Measurements from ENCODE around the gene RYR1.
"Not testable (repeated sequence)": the region's sequence is repeated elsewhere in the genome, so short reads cannot be mapped to it uniquely, and the experiment has no call there.

DNA sequence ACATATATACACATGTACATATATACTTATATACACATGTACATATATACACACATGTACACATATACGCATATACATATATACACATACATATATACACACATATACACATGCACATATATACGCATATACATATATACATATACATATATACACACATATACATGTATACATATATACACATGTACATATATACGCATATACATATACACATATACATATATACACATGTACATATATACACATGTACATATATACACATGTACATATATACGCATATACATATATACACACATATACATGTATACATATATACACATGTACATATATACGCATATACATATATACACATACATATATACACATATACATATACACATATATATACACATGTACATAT lies 169.4 kb downstream of the RYR1 start:
- TF ChIP-seq TAF1 (IDR thresholded peaks at IDR 0.05; ENCODE audit: borderline replicate concordance, low read depth, low read length); CBFB (IDR thresholded peaks at IDR 0.05; ENCODE audit: low read depth); RAD21 (IDR thresholded peaks at IDR 0.05; ENCODE audit: insufficient read depth, low read depth, low read length); MEF2B (IDR thresholded peaks at IDR 0.05; ENCODE audit: partially characterized antibody, poor library complexity, severe bottlenecking); TBL1XR1 (IDR thresholded peaks at IDR 0.05; ENCODE audit: low read depth, low read length); NFIC (IDR thresholded peaks at IDR 0.05; ENCODE audit: low read depth, low read length); POLR2A (IDR thresholded peaks at IDR 0.05; ENCODE audit: low read depth, low read length); POLR2AphosphoS5 (IDR thresholded peaks at IDR 0.05; ENCODE audit: low read length); NR2C2 (IDR thresholded peaks at IDR 0.05; ENCODE audit: borderline replicate concordance, control insufficient read depth, insufficient read length, low read depth); TARDBP (IDR thresholded peaks at IDR 0.05; ENCODE audit: borderline replicate concordance); HDAC6 (IDR thresholded peaks at IDR 0.05; ENCODE audit: unreplicated experiment): not testable (repeated sequence)
- TF ChIP-seq, protein P1, sequence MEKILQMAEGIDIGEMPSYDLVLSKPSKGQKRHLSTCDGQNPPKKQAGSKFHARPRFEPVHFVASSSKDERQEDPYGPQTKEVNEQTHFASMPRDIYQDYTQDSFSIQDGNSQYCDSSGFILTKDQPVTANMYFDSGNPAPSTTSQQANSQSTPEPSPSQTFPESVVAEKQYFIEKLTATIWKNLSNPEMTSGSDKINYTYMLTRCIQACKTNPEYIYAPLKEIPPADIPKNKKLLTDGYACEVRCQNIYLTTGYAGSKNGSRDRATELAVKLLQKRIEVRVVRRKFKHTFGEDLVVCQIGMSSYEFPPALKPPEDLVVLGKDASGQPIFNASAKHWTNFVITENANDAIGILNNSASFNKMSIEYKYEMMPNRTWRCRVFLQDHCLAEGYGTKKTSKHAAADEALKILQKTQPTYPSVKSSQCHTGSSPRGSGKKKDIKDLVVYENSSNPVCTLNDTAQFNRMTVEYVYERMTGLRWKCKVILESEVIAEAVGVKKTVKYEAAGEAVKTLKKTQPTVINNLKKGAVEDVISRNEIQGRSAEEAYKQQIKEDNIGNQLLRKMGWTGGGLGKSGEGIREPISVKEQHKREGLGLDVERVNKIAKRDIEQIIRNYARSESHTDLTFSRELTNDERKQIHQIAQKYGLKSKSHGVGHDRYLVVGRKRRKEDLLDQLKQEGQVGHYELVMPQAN (conservative IDR thresholded peaks at IDR 0.05): not testable (repeated sequence)
- TF ChIP-seq, protein P2, sequence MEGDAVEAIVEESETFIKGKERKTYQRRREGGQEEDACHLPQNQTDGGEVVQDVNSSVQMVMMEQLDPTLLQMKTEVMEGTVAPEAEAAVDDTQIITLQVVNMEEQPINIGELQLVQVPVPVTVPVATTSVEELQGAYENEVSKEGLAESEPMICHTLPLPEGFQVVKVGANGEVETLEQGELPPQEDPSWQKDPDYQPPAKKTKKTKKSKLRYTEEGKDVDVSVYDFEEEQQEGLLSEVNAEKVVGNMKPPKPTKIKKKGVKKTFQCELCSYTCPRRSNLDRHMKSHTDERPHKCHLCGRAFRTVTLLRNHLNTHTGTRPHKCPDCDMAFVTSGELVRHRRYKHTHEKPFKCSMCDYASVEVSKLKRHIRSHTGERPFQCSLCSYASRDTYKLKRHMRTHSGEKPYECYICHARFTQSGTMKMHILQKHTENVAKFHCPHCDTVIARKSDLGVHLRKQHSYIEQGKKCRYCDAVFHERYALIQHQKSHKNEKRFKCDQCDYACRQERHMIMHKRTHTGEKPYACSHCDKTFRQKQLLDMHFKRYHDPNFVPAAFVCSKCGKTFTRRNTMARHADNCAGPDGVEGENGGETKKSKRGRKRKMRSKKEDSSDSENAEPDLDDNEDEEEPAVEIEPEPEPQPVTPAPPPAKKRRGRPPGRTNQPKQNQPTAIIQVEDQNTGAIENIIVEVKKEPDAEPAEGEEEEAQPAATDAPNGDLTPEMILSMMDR (IDR thresholded peaks at IDR 0.05 in 2 of 3, conservative IDR thresholded peaks at IDR 0.05 in 1 of 3; ENCODE audit: control insufficient read depth in 2 of 3, extremely low read depth in 1 of 3, insufficient read depth in 1 of 3, low read depth in 3 of 3, low read length in 3 of 3): not testable (repeated sequence)
